Activated CD8-positive, alpha-beta memory T cell treated with anti-CD3 and anti-CD28 coated beads, Interleukin-2, amount 50 U/mL, for 48 hours (primary cell): Measurements from ENCODE around the gene TMEM117.
"Not testable (repeated sequence)": the region's sequence is repeated elsewhere in the genome, so short reads cannot be mapped to it uniquely, and the experiment has no call there.

ENCODE experiments used
- DNase-seq: peaks from one replicate; pipeline ENCODE4 v3.0.0-alpha.2; 2020

TMEM117 gene

DNA sequence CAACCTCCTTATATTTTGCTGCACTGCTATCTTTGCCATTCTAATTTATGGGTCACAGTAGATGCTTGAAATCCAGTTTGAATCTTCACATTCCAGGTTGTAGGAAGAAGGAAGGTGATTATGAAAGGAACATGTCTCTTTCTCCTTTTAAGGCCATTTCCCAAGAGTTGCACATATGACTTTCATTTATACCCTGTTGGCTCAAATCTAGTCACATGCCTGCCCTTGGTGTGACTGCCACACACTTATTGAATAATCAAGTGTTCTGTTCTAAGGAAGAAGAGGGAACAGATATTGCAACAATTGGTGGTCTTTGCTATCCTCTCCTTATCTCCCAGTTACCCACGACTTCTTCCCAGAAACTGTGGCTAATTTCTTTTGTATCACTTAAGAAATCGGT is 404.3 kb downstream of the TMEM117 start:
- no peak for DNase-seq

DNA sequence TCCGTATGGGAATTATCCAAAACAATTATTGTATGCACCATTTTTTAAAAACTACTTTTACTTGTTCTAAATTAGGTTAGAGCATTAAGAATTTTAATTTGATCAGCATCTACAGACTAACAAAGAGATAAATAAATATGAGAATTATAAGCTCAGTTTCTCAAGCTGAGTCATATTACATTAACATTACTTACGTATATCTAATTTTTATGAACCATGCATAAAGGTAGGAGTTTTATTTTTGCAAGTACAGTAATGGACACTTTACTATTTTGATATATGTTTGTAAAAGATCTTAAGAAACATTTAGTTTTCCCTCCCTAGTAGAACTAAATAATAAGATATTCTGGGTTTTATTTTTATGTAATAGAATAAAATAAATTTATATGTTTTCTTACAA is 410.1 kb downstream of the TMEM117 start:
- no peak for DNase-seq

DNA sequence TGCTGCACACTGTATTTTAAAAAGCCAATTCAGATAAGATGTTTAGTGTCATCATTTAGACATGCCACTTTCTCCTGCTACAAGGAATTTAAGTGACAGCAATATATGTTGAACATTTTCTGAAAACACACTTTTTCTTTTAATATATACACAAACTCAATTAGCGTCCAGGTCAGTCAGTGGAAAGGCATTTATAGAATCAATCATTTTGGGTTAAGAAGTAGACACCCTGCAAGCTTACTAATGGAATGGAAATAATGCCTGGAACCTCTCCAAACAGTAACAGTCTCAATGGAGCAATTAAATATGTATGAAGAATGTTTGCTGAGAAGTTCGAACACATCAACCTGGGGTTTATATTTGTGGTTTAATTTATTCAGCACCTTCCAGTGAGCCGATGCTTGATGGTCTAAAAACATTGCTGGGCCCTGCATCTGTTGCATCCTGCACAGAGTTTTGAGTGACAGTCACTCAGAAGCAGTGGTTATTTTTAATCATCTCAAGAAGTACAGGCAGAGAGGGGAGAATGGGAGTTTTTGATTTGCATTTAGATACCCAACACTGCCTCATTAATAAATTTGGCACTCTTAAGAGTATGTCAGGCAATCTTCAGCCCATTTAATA is 410.7 kb downstream of the TMEM117 start:
- no peak for DNase-seq

DNA sequence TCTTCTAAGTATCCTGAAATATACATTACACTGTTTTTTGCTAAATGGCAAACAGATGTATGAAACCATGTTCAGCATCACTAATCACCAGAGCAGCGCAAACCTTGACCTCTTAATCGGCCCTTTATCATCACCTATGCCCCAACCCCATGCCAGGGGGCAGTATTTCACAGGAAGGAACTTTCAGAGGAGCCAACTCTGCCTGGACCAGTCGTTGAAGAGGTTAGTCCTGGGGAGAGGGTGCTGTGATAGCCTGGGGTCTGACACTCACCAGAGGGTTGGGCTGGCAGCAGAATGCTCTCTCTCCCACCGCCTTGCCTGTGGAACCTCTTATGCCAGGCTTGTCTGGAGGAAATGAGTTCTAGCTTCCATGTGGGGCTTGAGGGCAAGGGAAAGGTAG is 411.7 kb downstream of the TMEM117 start:
- no peak for DNase-seq

DNA sequence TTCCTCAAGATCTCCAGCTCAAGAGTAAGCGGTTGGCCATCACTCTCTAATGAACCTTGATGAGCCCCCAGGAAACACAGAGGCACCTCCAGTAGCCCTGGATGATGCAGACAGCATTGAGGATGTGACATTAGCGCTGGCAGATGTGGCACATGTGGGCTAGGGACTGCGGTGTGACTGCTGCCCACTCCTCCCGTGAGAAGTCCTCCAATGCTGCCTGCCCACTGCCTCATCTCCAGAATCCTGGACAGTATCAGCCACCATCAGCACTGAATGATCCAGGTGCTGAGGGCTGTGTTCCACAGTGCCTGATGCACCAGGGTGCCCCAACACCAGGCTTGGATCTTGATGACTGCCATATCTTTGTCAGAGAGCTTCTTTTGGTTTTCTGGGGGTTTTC is 412.6 kb downstream of the TMEM117 start:
- DNase-seq: no peak

DNA sequence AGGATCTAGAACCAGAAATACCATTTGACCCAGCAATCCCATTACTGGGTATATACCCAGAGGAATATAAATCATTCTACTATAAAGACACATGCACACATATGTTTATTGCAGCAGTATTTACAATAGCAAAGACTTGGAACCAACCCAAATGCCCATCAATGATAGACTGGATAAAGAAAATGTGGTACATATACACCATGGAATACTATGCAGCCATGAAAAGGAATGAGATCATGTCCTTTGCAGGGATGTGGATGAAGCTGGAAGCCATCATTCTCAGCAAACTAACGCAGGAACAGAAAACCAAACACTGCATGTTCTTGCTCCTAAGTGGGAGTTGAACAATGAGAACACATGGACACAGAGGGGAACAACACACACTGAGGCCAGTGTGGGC is 414.6 kb downstream of the TMEM117 start:
- DNase-seq: not testable (repeated sequence)

DNA sequence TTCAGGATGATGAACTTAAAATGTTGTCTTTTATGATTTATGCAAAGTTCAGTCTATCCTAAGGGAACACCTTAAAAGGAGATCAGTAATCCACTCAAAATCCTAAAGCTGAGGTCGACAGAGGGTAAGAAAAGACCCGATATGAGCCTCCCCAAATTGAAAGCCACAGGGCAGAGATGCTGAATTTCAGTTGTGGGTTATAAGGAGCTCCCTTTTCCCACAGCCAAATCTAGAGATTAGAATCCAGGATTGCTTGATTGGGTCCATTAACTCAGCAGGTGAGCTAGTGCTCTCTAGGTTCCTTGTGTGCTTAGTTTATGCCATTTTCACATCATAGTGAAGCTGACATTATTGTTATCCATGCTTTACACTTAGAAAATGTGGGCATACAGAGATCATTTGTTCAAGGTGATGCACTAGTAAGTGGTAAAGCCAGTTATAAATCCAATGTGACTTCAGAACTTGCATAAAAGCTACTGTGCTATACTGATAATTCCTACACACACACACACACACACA is 417.5 kb downstream of the TMEM117 start:
- DNase-seq: no peak

DNA sequence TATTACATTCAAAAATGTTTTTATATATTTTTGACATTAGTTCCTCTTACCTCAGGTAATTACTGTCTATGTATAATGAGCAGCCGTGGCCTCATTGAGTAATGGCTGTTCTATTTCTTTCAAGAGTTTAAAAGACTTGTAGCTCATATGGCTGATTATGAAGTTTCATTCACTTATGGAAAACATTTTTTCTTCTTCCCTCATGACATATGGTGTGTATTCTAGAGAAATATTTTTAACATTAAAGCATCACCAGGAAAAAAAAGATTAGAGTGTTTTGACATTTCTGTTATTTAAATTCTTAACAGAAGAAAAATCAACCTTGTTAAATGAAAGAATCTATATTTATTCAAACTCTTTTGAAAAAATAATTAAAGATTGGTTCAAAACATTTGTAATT is 422.4 kb downstream of the TMEM117 start:
- no peak for DNase-seq

DNA sequence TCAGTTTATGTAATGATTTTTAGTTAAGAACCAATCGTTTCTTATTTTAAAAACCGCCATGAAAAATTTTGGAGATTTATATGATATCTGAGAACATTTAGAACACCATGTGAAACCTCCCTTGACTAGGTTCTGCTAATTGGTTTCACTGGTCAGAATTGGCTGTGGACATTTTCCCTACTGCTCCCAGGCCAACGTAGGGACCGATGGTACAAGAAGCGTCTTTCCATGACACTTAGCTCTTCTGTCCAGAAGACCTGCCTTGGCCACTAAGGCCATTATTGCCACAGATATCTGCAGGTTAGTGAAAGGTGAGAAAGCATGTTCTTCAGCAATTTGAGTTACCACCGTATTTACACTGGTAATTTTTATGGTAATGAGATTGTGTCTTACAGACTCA is 424.0 kb downstream of the TMEM117 start:
- no peak for DNase-seq

DNA sequence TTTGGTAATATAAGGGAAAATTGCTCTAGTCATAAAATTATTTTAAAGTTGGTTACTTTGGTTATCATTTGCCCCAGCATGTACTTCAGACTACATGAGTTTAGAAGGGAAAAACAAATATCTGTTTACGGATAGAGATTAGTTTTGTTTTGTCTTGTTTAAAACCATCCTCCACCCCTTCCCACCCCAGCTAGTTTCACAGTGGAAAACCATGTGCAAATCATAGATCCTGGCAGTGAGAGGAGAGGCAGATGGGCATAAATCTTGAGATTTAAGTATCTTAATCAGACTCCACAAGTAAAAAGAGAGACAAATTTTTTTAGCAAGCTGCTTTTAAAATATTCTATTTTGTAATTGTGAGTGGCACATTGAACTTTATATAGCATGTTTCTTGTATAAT is 424.7 kb downstream of the TMEM117 start:
- DNase-seq: no peak

DNA sequence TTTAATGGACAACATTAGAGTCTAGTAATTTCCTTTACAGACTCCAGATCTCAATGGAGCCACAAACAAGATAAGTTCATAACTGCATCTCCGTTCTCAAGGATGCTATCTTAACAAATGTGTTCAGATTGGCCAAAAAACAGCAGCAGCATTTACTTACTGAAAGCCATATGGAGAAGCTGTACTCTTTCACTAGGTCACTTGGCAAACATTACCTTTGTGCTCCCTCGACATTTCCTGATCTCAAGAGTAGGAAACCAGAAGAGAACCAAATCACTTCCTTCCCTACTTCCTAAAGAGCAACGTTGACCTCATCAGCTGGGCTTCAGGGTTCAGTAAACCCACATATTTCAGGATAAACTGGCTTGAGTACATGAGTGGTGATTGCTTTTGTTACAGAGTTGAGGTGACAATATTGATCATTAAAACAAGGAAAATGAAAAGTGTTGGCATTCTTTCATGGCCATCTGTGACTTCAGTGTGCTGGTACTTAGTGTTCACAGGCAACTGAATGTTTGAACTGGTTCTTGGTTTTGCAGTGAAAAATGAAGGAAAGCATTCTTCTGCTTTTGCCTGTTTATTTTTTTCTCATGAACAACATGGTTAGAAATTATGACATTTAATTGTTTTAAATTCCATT is 449.6 kb downstream of the TMEM117 start:
- DNase-seq: no peak

DNA sequence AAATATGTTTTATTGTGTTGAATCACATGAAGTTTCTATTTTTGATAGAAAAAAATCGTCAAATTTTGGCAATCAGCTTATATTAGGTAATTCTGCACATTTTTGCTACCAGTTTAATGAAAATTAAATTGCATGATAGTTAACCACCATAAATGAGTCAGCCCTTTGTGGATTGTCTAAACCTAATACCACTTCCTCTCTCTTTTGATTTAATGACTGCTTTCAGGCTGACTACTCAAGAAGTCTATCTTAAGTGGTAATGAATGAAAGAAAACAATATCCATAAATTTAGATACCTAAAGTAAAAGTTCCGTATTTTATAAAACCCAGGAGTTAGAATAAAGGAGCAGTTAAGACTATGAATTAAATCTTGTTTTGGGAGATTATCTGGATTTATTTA is 450.5 kb downstream of the TMEM117 start:
- no peak for DNase-seq

DNA sequence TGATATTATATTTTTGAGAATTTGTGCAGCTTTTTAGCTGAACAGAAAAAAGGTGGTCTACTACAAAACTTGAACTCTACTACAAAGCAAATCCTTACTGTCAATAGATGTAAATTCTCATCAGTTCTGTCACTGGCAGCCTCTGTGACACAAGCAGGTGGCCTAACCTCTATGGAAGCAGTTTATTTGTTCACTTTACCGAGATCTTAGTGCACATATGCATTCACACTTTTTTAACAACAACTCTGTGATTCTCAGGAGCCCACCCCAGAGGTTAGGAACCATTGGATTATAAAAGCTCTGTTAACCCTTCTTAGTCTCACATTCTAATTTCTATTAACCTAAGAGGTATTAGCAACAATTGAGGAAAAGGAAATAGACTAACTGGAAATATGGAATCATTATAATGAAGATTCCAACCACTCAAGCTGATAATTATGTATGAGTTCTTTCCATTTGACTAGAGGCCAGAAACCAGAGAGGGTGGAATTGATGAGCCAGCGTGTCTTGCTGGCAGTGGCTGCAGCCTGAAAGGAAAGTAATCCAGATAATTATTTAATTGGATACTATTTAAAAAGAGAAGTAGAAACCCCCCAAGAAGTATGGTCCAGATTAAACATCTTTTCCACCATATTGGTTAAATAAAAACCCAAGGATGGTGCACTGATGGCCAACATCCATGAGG is 451.1 kb downstream of the TMEM117 start:
- DNase-seq: no peak

DNA sequence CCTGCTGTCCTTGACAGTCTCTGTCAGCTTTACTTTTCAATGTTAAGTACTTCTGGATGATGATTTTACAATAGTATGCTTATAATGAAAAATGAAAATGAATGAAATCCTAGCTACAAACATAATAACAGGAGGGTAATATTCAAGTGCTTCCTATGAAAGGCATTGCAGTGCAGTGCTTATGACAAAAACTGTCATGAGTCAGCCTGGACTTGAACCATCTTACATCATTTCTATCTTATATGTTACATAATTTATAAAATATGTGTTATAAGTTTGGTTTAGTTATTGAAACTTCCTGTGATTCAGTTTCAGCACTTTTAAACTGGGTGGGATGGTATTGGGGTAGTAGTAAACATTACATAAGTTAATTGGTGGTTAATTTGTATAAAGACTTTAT is 451.7 kb downstream of the TMEM117 start:
- no peak for DNase-seq

DNA sequence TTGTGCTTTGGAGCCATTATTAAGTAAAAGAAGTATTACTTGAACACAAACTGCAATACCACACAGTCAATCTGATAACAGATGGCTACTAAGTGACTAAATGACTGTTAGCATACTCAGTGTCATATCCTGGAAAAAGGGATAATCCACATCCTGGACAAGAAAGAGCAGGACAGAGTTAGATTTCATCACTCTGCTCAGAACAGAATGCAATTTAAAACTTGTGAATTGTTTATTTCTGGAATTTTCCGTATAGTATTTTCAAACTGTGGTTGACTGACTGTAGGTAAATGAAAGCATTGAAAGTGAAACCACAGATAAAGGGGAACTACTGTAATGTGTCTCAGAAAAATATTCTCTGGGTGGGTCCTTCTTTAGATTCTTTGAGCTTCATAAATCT is 458.8 kb downstream of the TMEM117 start:
- no peak for DNase-seq

DNA sequence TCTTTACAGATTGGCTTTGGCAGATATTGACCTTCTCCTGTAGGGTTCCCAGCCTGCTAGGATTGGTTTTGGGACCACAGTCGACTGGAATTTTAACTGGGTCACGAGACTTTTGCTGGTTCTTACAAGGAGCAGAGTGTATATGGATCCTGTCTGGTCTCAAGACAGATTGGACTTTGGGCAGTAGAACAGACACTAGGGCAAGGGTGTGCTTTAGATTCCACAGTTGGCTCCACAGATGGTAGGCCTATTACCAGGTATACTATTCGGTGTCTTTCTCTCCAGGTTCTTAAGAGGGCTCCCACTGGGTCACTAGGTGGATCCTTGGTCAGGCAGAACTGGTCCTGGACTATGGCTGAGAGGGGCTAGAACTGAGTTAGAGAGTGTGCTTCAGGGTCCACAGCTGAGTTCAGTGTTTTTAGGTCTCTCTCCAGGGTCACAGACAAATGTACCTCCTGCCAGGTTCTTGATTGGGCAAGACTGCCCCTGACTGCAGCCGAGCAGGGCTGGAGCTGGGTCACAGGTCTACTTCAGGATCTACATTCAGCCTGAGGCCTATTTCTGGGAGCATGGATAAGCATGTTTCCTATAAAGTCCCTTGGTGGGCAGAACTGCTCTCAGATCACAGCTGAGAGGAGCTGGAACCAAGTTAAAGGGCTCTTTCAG is 460.2 kb downstream of the TMEM117 start:
- DNase-seq: no peak

DNA sequence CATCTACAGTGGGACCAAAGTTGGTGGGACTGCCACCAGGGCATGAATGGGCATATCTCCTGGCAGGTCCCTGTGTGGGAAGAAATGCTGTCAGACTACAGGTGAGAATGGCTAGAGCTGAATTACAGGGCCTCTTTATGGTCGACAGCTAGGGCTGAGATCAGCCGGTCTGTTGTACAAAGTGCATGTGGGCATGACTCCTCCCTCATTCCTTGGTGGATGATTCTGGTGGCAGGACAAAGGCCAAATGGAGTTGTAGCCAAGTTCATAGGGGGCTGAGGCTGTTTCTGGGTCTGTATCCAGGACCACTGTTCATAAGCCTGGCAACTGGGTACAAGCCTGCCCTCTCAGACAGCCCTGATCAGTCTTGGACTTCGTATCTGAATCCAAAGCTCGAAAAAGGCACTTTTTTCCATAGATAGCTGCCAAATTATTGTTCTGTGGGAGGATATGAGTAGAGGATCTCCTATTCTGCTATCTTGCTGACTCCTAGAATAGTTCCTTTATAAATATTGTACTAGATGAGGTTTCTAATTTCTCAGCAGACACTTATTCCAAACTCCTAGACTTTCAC is 460.8 kb downstream of the TMEM117 start:
- DNase-seq: no peak

DNA sequence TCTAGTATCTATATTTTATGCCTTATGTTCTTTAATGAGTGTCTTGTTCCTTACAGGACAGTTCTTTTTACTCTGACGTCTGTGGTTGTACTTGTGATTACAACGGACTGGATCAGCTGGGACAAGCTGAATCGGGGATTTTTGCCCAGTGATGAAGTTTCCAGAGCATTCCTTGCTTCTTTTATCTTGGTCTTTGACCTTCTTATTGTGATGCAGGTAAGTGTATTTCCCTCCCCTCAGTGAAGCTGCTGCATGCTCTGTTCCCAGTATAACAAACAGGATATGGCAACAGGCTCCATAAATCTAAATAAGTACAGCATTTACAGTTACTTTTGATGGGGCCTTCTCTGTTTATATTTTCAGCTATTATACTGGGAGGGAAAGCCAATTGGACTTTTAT is 463.6 kb downstream of the TMEM117 start:
- DNase-seq: no peak

DNA sequence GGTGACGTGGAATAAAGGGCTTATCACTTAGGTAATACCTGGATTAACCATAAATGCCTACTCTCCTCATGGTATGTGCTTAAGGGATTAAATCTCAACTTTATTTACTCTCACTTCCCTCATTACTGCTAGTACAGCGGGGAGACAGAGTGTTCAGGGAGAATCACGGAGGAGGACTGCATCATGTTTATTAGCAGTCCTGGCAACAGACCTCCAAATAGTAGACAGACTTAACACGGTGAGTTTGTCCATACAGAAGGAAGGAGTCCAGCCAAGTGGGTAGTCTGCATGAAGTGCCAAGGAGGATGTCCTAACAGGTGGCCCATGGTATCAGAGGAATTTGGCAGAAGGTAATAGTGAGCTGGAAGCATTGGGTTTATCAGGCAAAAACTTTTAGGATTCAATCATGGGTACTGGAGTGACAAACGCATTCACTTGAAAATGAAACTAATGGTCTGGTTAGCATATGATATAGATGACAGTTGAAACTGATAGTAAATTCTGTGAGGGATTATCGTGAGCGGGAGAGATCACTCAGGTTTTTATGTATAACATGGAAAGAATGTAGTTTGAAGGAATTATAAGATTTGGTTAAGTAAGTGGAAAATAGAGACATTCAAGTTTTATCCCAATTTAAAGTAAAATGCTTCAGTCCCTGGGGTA is 471.8 kb downstream of the TMEM117 start:
- DNase-seq: no peak

DNA sequence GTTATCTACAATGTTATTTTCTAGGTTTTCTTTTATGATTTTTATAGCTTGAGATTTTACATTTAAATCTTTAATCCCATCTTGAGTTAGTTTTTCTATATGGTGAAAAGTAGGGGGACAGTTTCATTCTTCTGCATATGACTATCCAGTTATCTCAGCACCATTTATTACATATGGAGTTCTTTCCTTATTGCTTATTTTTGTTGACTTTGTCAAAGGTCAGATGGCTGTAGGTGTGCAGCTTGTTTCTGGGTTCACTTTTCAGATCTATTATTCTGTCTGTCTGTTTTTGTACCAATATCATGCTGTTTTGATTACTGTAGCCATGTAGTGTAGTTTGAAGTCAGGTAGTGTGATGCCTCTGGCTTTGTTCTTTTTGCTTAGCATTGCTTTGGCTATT is 477.3 kb downstream of the TMEM117 start:
- DNase-seq: no peak

DNA sequence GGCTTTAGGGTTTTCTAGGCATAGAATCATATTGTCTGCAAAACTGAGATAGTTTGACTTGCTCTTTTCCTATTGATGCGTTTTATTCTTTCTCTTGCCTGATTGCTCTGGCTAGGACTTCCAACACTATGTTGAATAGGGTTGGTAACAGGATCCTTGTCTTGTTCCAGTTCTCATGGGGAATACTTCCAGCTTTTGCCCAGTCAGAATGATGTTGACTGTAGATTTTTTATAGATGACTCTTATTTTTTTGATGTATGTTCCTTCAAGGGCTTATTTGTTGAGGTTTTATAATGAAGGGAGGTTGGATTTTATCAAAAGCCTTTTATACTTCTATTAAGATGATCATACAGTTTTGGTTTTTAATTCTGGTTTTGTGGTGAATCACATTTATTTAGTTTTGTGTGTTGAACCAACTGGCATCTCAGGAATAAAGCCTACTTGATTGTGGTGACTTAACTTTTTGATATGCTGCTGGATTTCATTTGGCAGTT is 478.2 kb downstream of the TMEM117 start:
- DNase-seq: no peak

DNA sequence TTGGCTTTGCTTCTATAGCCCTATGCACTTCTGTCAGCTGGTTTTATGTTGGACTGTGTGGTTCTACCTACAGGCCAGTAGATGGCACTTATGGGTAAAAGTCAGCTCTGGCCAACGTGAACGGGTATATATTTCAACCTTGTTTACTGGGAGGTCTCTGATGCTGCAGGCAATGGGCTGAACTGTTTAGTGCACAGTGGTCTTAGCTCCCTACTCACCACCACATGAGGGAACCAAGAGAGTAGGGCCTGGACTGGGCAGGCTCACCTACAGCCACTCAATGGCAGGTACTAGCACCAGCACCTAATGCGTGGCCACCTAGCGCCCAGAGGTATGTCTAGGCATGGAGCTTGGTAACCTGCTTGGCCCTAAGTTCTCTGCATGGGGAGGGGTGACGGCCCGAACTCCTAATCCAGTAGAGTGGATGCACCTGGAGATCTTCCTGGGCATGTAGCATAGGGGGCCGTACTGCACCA is 481.8 kb downstream of the TMEM117 start:
- DNase-seq: no peak

DNA sequence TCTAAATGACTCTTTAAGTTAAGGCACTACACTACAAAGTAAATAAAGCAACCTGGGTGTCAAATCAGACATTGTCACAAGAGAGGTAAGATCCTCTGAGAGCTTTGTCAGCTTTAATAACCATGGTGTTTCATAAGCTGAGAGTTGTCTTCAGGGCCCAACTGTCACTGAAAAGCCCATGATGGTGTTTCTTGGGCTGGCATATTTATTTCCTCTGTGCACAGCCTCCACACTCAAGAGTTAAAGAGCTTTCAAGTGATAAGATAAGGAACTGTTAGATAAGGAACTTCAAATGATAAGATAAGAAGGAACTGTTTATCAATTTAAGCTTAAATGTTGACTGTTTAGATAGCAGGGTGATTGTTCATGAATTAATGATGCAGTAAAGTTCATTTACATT is 495.4 kb downstream of the TMEM117 start:
- DNase-seq: no peak
